Measurements from ENCODE around the gene CROCC2.

CROCC2 gene

DNA sequence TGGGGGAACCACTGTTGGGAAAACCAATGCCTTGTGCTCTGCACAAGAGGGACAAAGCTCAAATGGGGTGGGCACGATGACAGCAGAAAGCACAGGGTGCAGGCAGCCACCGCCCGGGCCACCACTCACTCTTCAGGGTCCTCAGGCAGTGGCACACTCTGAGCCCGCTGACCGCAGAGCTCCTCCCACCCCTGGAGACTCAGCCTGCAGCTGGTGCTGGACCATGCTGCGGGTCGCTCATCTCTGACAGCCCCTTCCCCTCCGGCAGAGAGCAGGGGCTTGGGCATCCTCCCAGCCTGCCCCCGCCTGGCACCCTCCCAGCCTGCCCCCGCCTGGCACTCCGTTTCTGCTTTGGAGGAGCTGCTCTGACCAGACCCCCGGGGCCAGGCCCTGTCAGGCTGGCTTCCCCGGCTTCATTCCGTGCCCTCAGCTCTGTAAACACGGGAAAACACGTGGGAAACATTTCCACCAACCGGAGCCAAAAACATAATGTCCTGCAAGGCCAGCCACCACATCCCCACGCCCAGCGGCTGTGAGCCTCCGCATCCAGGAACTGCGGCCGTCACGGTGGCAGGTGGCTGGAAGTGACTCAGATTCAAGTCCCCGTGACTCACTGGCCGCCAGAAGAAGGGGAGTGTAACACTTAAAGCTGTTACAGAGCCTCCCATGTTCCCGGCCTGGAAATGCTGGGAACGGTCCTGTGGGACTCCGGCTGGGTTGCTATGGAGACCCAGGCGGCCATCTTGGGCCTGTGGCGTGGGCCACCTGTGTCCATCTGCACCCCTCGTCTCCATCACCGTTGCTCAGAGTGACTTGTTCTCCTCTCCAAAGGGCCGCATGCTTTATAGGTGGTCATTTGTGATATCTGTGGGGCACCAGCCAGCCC, 85.5 kb downstream of the CROCC2 start:
- H3K9me3 Mint-ChIP-seq = no peaks in the 10 kb centered on the region
- H3K4me3 Mint-ChIP-seq = no peak overlapping the region
- peaks cover 37% of the 10 kb centered on the region for H3K4me1 Mint-ChIP-seq (ENCODE audit: low read depth)
- H3K27ac Mint-ChIP-seq = no peak overlapping the region
- intact Hi-C loops (cut with micrococcal nuclease) = no loop called here
- no peaks in the 10 kb centered on the region for H3K36me3 Mint-ChIP-seq (ENCODE audit: low read depth)
- H3K27me3 Mint-ChIP-seq = peaks cover 47% of the 10 kb centered on the region

DNA sequence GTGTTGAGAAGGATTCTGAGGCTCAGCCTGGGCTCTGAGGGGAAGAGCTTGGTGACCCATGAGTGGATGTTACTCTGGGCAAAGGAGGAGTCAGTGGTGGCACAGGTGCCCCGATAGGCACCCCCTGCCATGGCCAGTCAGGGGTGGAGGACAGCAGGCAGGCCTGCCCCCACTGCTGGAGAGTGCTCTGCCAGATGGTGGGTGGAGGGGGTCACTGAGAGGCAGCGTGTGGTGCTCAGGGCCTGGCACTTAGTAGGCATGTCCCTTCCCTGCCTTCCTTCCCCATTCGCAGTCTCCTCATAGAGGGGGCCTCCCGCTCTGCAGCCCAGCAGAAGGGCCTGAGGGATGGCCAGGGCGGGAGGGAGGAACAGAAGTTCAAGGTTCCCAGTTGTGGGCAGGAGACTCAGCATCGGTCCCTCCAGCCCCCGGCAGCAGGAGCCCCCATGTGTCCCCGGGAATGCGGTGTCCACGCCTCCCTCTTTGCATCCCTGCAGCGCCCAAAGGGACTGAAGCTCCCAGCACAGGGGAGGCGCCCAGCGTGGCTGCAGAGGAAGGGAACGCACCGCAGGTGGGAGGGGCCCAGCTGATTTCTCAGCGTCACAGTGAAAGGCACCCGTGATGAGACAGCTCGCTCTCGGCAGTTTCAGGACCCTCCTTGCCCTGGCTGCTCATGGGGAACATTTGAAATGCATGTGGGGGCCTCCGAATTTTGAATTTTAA, 86.6 kb downstream of the CROCC2 start:
- intact Hi-C loops (cut with micrococcal nuclease) = no loop called here

GRCh38 chr2:240993446-240994170, 87.5 kb downstream of the CROCC2 start:
- no peak overlapping the region for H3K27ac Mint-ChIP-seq
- no peaks in the 10 kb centered on the region for H3K9me3 Mint-ChIP-seq
- intact Hi-C loops (cut with micrococcal nuclease) = no loop called here
- peaks cover 26% of the 10 kb centered on the region for H3K4me1 Mint-ChIP-seq (ENCODE audit: low read depth)
- no peak overlapping the region for H3K4me3 Mint-ChIP-seq
- peaks cover 61% of the 10 kb centered on the region for H3K27me3 Mint-ChIP-seq
- H3K36me3 Mint-ChIP-seq (ENCODE audit: low read depth) = no peaks in the 10 kb centered on the region

More for the DNA sequence above, 86.6 kb downstream of the CROCC2 start:
- Mint-ChIP-seq H3K27me3 (peaks cover 58% of the 10 kb centered on the region), H3K27ac (no peak overlapping the region), H3K4me1 (ENCODE audit: low read depth) (peaks cover 32% of the 10 kb centered on the region), H3K4me3 (no peak overlapping the region), H3K9me3 (no peaks in the 10 kb centered on the region), H3K36me3 (ENCODE audit: low read depth) (no peaks in the 10 kb centered on the region)

GRCh38 chr2:240994171-240994896, 88.2 kb downstream of the CROCC2 start:
- intact Hi-C loops (cut with micrococcal nuclease) = no loop called here
- peaks cover 61% of the 10 kb centered on the region for H3K27me3 Mint-ChIP-seq
- H3K36me3 Mint-ChIP-seq (ENCODE audit: low read depth) = no peaks in the 10 kb centered on the region
- H3K4me1 Mint-ChIP-seq (ENCODE audit: low read depth) = peaks cover 26% of the 10 kb centered on the region
- no peak overlapping the region for H3K4me3 Mint-ChIP-seq
- no peaks in the 10 kb centered on the region for H3K9me3 Mint-ChIP-seq
- H3K27ac Mint-ChIP-seq = no peak overlapping the region

GRCh38 chr2:240995041-240996021, 89.2 kb downstream of the CROCC2 start:
- H3K27me3 Mint-ChIP-seq = peaks cover 71% of the 10 kb centered on the region
- H3K4me1 Mint-ChIP-seq (ENCODE audit: low read depth) = peaks cover 34% of the 10 kb centered on the region
- no peak overlapping the region for H3K4me3 Mint-ChIP-seq
- H3K9me3 Mint-ChIP-seq = no peaks in the 10 kb centered on the region
- no peak overlapping the region for H3K27ac Mint-ChIP-seq
- intact Hi-C loops (cut with micrococcal nuclease) = no loop called here
- peaks cover 7% of the 10 kb centered on the region for H3K36me3 Mint-ChIP-seq (ENCODE audit: low read depth)

GRCh38 chr2:240996161-240996833, 90.2 kb downstream of the CROCC2 start:
- Mint-ChIP-seq H3K36me3 (ENCODE audit: low read depth) (peaks cover 8% of the 10 kb centered on the region), H3K27ac (no peak overlapping the region), H3K9me3 (no peaks in the 10 kb centered on the region), H3K4me1 (ENCODE audit: low read depth) (peaks cover 34% of the 10 kb centered on the region), H3K27me3 (peaks cover 81% of the 10 kb centered on the region), H3K4me3 (no peak overlapping the region)
- intact Hi-C loops (cut with micrococcal nuclease) = no loop called here

DNA sequence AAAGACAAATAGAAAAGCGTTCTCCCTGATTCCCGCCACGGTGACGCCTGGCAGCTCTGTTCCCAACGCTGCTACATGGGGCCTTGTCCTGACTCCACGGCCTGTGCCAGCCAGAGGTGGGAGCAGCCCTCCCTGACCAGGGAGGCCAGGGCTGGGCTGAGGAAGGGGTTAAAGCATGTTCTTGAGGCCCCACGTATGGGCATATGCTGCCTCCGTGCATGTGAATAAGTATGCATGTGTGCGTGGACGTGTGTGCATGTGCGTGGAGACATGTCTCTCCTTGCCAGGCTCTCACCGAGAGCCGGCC, 90.7 kb downstream of the CROCC2 start:
- H3K4me1 Mint-ChIP-seq (ENCODE audit: low read depth) = peaks cover 31% of the 10 kb centered on the region
- no peak overlapping the region for H3K4me3 Mint-ChIP-seq
- H3K27me3 Mint-ChIP-seq = peaks cover 82% of the 10 kb centered on the region
- peaks cover 8% of the 10 kb centered on the region for H3K36me3 Mint-ChIP-seq (ENCODE audit: low read depth)
- intact Hi-C loops (cut with micrococcal nuclease) = no loop called here
- no peaks in the 10 kb centered on the region for H3K9me3 Mint-ChIP-seq
- H3K27ac Mint-ChIP-seq = no peak overlapping the region

DNA sequence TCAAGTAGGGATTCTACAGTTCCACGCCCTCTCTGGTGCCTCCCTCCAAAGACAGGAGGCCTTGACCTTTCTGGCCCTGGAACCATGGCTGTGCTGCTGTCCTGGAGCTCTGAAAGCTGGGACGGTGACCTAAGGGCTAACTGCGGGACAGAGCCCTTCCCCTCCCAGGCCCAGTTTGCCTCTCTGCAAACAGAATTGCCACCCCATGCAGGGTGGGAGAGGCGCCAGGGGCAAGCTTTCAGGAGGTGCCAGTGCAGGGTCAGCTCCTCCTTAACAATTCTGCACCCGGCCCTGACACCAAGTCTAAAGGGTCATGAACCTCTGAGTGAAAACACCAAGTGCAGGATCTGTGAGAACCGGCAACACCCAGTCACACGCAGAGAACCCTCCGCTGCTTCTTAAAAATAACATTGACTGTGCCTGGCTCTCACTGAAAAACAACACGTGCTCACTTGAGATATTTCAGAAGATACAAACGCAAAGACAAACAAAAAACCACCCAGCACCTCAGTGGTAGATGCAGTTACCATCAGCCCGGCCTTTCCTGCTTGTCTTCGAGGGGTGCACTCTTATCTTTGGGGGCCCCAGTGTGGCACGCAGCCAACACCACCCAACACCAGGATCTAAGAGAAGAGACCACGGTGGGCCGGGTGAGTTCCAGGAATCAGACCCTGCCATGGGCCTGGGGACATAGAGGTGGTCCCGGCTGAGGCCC, 91.2 kb downstream of the CROCC2 start:
- H3K9me3 Mint-ChIP-seq = peaks cover under 1% of the 10 kb centered on the region
- no peak overlapping the region for H3K4me3 Mint-ChIP-seq
- H3K36me3 Mint-ChIP-seq (ENCODE audit: low read depth) = peaks cover 9% of the 10 kb centered on the region
- peak overlapping the region; percentile 42 for H3K27ac Mint-ChIP-seq
- intact Hi-C loops (cut with micrococcal nuclease) = no loop called here
- peaks cover 82% of the 10 kb centered on the region for H3K27me3 Mint-ChIP-seq
- H3K4me1 Mint-ChIP-seq (ENCODE audit: low read depth) = peaks cover 26% of the 10 kb centered on the region

- Mint-ChIP-seq H3K4me1 (ENCODE audit: low read depth) (peaks cover 18% of the 10 kb centered on the region), H3K9me3 (peaks cover 8% of the 10 kb centered on the region), H3K27ac (peak within 1 kb of the TSS; percentile 42), H3K4me3 (peak within 1 kb of the TSS; percentile 75), H3K36me3 (ENCODE audit: low read depth) (peaks cover 17% of the 10 kb centered on the region), H3K27me3 (peaks cover 77% of the 10 kb centered on the region)
- intact Hi-C loops (cut with micrococcal nuclease) = no loop called here
Measured at GRCh38 chr2:240997856-240998705, 91.9 kb downstream of the CROCC2 start, which contains the start of gene SNED1. Gene SNED1 (plus strand): TSS chr2:240998618. CDS start chr2:240998838, 220 bp downstream.

- intact Hi-C loops (cut with micrococcal nuclease) = no loop called here
- Mint-ChIP-seq H3K4me3 (peak overlapping the region; percentile 75), H3K9me3 (peaks cover 14% of the 10 kb centered on the region), H3K27ac (no peak overlapping the region), H3K36me3 (ENCODE audit: low read depth) (peaks cover 23% of the 10 kb centered on the region), H3K27me3 (peaks cover 71% of the 10 kb centered on the region), H3K4me1 (ENCODE audit: low read depth) (peaks cover 16% of the 10 kb centered on the region)
Measured at GRCh38 chr2:240998706-240998994, 92.5 kb downstream of the CROCC2 start.

DNA sequence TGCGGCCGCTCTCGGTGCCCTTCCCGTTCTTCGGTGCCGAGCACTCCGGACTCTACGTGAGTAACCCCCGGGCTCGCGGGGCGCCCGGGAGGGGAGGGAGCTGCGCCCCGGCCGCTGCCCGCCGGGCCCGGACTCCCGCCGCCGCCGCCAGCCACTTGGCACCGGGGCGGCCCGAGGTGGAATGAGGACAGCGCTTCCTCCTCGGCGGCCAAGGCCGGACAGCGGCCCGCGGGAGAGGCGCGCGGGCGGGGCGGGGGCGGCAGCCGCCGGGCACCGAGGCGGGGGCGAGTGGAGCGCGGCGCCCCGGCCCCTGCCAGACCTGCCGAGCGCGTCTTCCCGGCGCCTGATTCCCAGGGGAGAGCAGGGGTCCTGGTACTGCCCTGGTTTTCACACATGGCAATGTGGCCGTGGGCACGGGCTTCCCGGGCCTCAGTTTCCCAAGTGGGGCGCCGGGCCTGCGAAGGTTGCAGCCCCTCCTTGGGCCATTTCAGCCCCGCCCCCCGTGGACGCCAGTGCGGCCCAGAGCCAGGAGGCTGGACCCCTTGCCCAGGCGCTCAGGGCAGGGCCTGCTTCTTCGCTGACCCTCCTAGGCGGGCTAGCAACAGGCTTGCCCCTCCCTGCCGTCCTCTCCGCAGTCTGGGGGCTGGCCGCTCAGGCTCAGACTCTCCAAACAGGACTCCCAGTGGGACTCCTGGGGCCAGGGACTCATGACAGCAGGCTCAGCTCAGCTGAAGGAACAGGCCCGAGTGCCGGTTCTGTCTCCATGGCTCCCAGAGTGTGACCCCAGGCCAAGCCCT, 93.1 kb downstream of the CROCC2 start:
- Mint-ChIP-seq H3K27me3 (peaks cover 66% of the 10 kb centered on the region), H3K4me1 (ENCODE audit: low read depth) (peaks cover 16% of the 10 kb centered on the region), H3K4me3 (peak overlapping the region; percentile 75)

More for the DNA sequence above, 93.1 kb downstream of the CROCC2 start:
- intact Hi-C loops (cut with micrococcal nuclease) = no loop called here
- H3K36me3 Mint-ChIP-seq (ENCODE audit: low read depth) = peaks cover 26% of the 10 kb centered on the region
- H3K9me3 Mint-ChIP-seq = peaks cover 19% of the 10 kb centered on the region
- no peak overlapping the region for H3K27ac Mint-ChIP-seq
